ENCODE measurements around the gene VPS33A.

Gene VPS33A

DNA sequence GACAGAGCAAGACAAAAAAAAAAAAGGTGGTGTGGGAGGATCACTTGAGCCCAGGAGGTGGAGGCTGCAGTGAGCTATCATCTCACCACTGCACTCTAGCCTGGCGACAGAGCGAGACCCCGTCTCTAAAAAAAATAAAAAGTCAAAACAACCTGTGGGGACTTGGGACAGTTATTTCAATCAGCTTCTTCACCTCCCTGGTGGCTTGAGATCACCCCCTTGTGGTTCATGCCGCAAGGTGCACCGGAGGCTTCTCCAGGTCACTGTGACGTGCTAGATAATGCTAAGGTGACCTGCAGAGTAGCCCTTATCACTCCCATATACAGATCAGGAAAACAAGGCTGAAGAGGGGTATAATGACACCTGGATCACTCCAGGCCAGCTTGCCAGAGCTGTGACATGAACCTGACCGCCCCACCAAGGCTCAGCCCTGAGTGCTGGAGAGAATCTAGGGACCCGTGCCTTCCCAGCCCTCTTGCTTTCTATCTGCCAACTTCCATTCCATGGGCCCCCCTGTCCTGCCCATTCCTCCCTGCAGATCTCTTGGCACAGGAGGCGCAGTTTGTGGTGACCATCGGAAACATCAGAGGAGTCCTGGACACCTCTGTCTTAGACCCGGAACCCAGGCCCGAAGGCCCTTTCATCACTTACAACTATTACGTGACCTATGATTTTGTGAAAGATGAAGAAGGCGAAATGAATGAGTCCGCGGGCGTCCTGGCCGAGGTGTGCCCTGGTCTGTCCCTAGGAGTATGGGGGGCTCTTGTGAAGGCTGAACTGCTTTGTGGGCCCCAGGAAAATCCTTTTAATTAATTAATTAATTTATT is 75.2 kb downstream of the VPS33A start:
- TF ChIP-seq, protein P1, sequence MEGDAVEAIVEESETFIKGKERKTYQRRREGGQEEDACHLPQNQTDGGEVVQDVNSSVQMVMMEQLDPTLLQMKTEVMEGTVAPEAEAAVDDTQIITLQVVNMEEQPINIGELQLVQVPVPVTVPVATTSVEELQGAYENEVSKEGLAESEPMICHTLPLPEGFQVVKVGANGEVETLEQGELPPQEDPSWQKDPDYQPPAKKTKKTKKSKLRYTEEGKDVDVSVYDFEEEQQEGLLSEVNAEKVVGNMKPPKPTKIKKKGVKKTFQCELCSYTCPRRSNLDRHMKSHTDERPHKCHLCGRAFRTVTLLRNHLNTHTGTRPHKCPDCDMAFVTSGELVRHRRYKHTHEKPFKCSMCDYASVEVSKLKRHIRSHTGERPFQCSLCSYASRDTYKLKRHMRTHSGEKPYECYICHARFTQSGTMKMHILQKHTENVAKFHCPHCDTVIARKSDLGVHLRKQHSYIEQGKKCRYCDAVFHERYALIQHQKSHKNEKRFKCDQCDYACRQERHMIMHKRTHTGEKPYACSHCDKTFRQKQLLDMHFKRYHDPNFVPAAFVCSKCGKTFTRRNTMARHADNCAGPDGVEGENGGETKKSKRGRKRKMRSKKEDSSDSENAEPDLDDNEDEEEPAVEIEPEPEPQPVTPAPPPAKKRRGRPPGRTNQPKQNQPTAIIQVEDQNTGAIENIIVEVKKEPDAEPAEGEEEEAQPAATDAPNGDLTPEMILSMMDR (IDR thresholded peaks at IDR 0.05; ENCODE audit: low read depth, low read length, missing control alignments): peak; percentile 90
- peak; percentile 27 for DNase-seq (ENCODE audit: low read depth)
- H3K4me3 ChIP-seq (ENCODE audit: low read depth, low read length): no peak overlapping the region

DNA sequence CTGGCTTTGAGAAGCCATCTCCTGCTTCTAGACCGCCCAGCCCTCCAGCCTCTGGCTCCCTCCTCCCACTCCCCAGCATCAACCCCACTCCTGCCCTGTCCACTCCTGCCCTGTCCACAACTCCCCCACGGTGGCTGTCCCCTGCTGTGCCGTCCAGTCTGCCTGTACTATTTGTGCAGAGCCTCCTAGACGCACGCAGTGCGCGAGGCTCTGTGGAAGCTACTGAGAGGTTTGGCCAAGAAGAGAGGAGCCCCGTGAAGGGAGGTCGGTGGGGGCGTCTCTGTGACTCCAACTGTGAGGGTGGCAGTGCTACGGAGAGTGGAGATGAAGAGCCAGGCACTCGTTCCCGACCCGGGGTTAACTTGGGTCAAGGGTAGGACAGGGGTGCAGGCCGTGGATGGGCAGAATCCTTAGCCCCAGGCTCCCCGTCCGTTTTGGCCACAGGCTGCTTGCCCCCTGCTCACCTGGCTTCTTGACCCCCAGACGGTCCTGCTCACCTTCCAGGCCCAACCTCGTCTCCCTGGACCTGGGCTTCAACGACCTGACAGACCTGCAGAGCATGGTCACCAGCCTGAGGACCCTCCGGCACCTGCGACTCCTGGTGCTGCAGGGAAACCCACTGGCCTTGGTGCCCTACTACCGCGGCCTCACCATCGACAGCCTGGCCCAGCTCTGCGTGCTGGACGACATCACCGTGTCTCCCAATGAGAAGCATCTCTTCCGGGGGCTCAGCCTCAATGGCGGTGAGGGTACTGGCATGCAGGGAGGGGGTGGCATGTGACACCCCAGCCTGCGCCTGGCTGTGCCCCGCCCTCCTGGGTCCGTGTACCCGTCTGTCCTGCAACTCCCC is 76.4 kb downstream of the VPS33A start:
- no peak overlapping the region for H3K4me3 ChIP-seq (ENCODE audit: low read depth, low read length)
- no peak for DNase-seq (ENCODE audit: low read depth)
- TF ChIP-seq, protein P1 (IDR thresholded peaks at IDR 0.05; ENCODE audit: low read depth, low read length, missing control alignments): no peak

DNA sequence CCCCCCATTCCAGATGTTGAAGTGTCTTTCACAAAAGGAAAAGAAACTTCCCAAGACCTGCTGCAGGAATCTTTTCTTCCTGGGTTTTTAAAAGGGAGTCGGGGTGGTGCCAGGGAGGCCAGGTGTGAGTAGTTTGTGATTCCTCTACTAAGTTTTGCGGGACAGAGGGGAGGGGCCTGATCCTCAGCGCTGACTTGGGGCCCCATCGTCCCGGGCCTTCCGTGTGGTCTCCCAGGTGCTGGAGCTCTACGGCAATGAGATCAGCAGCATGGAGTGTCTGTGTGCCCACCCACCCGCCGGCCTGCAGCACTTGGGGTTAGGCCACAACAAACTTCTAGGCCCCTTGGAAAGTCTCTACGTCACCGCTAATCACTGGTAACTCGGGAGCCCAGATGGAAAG is 78.8 kb downstream of the VPS33A start:
- TF ChIP-seq, protein P1 (IDR thresholded peaks at IDR 0.05; ENCODE audit: low read depth, low read length, missing control alignments): no peak
- DNase-seq (ENCODE audit: low read depth): no peak
- H3K4me3 ChIP-seq (ENCODE audit: low read depth, low read length): no peak overlapping the region

DNA sequence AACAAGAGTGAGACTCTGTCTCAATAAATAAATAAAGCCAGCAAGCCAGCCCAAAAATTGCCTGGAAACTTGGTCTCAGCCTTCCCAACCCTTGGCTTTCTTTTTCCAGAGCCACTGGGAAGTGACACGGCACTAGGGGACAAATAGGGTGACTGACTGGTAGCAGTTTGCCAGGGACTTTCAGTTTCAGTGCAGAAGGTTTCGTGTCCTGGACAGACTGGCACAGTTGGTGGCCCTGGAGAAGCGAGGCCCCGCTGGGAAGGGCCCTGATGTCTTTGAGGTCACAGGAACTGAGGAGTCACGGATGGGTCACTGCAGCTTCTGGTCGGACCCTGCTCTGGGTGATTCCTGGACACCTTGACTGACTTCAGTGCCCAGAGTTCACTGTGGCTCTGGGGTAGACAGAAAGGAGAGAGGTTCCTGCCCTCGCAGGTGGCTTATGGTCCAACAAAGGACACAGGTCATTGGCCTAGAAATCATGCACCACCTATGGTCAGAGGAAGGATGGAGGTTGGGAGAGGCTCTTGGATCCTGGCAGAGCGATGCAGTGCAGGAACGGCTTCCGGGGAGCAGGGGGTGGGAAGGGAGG is 80.7 kb downstream of the VPS33A start:
- DNase-seq (ENCODE audit: low read depth): no peak
- H3K4me3 ChIP-seq (ENCODE audit: low read depth, low read length): no peak overlapping the region
- TF ChIP-seq, protein P1 (IDR thresholded peaks at IDR 0.05; ENCODE audit: low read depth, low read length, missing control alignments): no peak

DNA sequence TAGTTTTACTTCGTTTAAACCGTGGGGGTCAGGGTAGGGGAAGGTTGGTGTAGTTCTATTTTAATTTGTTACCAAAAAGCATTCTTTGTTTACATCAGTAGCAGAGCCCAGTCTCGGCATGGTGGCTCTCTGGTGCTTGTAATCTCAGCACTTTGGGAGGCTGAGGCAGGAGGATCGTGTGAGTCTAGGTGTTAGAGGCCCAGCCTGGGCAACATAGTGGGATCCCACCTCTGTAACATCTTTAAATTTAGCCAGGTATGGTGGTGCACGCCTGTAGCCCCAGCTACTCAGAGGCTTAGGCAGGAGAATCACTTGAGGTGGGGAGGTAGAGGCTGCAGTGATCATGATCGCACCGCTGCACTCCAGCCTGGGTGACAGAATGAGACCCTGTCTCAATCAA is 81.2 kb downstream of the VPS33A start:
- TF ChIP-seq, protein P1 (IDR thresholded peaks at IDR 0.05; ENCODE audit: low read depth, low read length, missing control alignments): no peak
- no peak for DNase-seq (ENCODE audit: low read depth)
- H3K4me3 ChIP-seq (ENCODE audit: low read depth, low read length): no peak overlapping the region

DNA sequence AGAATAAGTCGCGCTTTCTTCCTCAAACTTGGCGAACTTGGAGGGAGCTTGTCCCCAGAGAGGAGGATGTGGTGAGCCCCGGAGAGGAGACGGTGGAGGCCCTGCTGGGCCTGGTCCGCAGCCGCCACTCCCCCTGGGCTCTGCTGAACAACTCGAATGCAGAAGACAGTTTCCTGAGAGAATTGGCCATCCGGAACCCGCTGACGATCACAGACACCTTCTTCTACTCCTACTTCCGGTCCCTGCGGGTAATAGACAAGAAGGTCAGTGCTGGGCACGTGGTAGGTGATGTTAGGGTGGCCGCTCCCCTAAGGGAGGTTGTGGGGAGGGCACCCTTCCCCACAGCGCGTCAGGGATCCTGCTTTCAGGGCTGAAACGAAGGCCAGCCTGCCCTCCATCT is 81.8 kb downstream of the VPS33A start:
- no peak overlapping the region for H3K4me3 ChIP-seq (ENCODE audit: low read depth, low read length)
- no peak for DNase-seq (ENCODE audit: low read depth)
- TF ChIP-seq, protein P1 (IDR thresholded peaks at IDR 0.05; ENCODE audit: low read depth, low read length, missing control alignments): no peak
